Measurements from ENCODE around the gene PNPLA3.

The PNPLA3 gene

GRCh38 chr22:43994416-43994815, 70.8 kb downstream of the PNPLA3 start:
- no peak for DNase-seq

- DNase-seq: no peak
Measured at GRCh38 chr22:43995057-43995685, 71.6 kb downstream of the PNPLA3 start.

GRCh38 chr22:43995798-43996169, 72.2 kb downstream of the PNPLA3 start:
- DNase-seq: no peak

GRCh38 chr22:43996170-43996980, 72.8 kb downstream of the PNPLA3 start:
- DNase-seq: no peak

- no peak for DNase-seq
Measured at GRCh38 chr22:43996981-43997265, 73.3 kb downstream of the PNPLA3 start.

All from NCI-H2029 (cell line).